A673 (cell line): Measurements from ENCODE around the gene DLG2.

ENCODE experiments used
- CTCF ChIP-seq: fragments of 300-800, 200-600 bp; sonication (generic); conservative IDR thresholded peaks from 2 replicates; pipeline ENCODE4 v1.5.1; 2017; ENCODE audit warnings: low read depth, mild to moderate bottlenecking, antibody characterized with exemption, low read length, moderate library complexity, mixed read lengths
- EZH2 ChIP-seq: fragments of 200-600 bp; sonication (generic); IDR thresholded peaks from 2 replicates; pipeline ENCODE4 v1.6.1; 2017; ENCODE audit warnings: borderline replicate concordance, low read depth, mild to moderate bottlenecking, mixed read lengths, antibody characterized with exemption, low read length; ENCODE audit not compliant: poor library complexity, severe bottlenecking

DNA sequence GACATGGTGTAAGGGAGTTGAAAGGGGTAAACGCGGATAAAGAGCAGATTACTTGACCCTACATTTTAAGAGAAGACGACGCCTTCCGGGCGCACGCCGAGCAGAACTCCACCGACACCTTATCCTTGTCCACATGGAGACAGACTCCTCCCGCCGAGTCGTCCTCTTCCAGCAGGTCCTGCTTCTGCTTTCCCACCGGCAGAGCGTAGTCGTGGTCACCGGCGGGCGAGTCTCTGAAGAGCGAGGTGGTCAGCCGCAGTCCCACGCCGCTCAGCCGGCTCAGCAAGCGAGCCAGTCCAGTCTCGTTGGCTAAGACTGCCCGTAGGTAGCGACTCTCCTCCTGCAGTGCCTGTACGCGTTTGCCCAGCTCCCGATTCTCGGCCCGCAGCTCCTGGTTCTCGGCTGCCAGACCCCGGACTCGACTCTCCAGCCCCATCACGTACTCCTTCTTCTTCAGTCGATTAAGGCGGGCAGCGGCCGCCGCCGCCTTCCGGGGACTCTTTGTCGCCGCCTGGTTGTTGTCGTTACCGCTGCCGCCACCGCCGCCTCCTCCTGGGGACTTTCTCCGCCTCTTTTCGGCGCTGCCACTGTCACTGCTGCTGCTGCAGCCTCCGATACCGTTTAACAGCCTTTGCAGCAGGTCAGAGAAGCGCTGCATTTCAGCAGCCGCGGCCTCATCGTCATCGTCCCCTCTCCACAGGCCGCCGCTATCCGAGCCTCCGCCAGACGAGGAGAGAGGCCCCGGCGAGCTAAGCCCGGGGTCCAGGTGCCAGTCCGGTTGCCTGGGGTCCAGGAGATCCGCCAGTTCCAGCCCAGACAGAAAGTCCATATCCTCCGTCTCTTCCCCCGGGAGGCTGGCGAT lies 36.8 kb upstream of the DLG2 start:
- TF ChIP-seq CTCF: peak; percentile 68
- no peak for TF ChIP-seq EZH2
